GM21717 (cell line): ENCODE data around the gene ZFP36.

Experiments used
- ATAC-seq: cut with Tn5 transposase; IDR thresholded peaks from one replicate; pipeline ENCODE4 v1.9.1; 2021; ENCODE audit warnings: mild to moderate bottlenecking, moderate library complexity; ENCODE audit not compliant: unreplicated experiment

ZFP36 gene

DNA sequence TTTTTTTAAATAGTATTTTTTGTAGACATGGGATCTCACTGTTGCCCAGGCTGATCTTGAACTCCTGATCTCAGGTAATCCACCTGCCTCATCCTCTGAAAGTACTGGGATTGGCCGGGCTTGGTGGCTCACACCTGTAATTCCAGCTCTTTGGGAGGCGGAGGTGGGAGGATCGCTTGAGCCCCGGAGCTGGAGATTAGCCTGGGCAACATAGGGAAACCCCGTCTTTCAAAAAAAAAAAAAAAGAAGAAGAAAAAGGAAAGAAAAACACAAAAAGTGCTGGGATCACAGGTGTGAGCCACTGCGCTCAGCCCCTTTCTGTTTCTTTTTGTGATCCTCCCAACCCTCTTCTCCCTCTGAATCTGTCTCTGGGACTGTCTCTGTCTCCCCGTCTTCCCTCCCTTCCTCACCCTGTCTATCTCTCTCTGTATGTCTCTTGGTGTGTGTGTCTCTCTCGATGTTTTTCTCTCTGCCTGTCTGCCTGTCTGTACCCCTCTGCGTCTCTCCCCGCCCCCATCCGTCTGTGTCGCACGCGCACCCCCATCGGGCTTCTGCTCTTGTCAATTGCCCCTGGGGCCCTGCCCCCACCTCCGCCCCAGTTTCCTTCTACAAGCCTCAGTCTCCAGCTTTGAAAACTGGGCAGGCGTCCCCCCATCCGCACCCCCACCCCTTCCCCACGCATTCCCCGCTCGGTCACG, 540 bp upstream of the ZFP36 start:
- no peak for ATAC-seq

DNA sequence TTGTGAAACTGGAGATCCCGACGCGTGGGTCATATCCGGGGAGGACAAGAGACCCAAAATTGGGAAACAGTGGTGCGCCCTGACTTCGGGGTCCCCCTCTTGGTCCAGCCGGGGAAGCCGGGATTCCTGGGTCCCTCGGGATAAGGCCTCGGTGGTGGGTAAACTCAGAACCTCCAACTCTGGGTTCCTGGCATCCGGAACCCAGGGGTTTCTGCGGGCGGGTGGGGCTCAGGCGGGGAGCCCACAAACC, 688 bp downstream of the ZFP36 start:
- no peak for ATAC-seq

DNA sequence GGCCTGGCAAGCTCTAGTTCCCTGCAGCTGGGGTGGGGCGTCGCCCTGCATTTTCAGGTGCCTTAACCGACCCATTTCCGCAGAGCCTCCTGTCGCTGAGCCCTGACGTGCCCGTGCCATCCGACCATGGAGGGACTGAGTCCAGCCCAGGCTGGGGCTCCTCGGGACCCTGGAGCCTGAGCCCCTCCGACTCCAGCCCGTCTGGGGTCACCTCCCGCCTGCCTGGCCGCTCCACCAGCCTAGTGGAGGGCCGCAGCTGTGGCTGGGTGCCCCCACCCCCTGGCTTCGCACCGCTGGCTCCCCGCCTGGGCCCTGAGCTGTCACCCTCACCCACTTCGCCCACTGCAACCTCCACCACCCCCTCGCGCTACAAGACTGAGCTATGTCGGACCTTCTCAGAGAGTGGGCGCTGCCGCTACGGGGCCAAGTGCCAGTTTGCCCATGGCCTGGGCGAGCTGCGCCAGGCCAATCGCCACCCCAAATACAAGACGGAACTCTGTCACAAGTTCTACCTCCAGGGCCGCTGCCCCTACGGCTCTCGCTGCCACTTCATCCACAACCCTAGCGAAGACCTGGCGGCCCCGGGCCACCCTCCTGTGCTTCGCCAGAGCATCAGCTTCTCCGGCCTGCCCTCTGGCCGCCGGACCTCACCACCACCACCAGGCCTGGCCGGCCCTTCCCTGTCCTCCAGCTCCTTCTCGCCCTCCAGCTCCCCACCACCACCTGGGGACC, 1.2 kb downstream of the ZFP36 start:
- ATAC-seq = no peak

DNA sequence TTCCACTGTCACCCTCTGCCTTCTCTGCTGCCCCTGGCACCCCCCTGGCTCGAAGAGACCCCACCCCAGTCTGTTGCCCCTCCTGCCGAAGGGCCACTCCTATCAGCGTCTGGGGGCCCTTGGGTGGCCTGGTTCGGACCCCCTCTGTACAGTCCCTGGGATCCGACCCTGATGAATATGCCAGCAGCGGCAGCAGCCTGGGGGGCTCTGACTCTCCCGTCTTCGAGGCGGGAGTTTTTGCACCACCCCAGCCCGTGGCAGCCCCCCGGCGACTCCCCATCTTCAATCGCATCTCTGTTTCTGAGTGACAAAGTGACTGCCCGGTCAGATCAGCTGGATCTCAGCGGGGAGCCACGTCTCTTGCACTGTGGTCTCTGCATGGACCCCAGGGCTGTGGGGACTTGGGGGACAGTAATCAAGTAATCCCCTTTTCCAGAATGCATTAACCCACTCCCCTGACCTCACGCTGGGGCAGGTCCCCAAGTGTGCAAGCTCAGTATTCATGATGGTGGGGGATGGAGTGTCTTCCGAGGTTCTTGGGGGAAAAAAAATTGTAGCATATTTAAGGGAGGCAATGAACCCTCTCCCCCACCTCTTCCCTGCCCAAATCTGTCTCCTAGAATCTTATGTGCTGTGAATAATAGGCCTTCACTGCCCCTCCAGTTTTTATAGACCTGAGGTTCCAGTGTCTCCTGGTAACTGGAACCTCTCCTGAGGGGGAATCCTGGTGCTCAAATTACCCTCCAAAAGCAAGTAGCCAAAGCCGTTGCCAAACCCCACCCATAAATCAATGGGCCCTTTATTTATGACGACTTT, 2.0 kb downstream of the ZFP36 start:
- ATAC-seq = no peak

DNA sequence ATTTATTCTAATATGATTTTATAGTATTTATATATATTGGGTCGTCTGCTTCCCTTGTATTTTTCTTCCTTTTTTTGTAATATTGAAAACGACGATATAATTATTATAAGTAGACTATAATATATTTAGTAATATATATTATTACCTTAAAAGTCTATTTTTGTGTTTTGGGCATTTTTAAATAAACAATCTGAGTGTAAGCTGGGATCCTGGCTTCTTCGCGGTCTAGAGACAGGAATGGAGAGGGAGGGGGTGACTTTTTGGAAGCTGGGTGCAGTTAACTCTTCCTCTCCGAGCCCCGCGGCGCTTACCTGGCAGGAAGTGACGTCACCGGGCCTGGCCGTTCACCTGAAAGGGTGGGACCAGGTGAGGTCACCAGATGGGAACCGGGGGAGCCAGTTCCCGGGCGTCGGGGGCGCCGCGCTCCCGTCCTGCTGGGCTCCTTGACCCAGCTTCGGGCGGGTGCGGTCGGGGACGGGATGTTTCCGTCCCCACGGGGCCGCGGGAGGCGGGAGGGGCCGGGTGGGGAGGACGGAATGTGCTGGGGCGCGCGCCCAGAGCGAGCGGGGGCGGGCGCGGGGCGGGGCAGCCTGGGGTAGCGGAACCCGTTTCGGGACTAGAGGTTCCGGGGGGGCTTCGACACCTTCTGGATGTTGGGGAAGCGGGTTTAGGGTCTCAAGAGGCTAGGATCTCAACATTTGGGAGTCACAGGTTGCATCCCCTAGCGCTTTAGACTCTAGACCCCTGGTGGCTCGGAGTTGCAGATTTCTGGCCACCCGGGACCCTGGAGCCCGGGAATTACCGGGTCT, 2.8 kb downstream of the ZFP36 start:
- ATAC-seq = peak; percentile 0

DNA sequence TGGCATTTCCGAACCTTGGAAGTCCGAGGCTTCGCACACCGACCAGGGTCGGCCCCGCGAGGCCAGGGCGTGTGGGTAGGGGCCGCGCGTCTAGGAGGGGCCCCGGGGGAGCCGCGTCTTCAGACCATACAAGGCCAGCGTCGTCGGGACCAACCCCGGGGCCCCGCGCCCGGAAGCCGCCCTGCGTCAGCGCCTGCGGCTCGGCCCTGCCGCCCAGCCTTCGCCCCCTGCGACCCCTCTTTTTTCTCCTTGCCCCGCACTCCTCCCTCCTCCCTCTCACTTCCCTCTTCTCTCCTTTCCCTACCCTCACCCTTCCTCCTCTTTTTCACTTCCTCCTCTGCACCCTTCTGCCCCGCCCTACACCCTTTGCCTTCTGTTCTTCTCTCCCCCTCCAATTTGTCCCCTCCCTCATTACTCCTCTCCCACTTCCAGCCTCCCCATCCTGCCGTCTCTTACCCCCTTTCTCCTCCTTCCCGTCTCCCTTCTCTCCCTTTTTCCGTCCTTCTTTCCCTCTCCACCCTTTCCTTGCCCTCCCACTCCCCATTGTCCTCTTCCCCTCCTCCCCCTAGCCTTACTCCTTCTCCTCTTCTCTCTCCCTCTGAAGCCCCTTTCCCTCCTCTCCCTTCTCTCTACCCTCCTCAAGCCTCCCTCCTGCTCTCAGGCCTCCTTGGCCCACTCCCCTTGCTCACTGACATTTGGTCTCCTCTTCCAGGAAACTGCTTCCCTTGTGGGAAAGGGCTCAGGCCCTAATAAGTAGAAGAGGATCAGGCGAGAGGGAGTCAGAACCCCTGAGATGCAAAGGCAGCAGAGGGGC, 3.6 kb downstream of the ZFP36 start:
- ATAC-seq = peak; percentile 16

DNA sequence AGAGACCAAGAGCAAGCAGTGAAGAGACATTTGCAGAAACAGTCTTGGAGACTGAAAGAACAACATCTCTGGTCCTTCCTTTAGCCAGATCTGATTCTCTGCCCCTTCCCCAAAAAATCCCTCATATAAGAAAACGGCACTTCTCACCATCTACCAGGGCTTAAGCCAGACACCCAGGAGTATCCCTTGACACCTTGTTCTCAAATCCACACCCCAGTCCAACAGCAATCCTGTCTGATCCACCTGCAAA, 4.1 kb downstream of the ZFP36 start:
- no peak for ATAC-seq

DNA sequence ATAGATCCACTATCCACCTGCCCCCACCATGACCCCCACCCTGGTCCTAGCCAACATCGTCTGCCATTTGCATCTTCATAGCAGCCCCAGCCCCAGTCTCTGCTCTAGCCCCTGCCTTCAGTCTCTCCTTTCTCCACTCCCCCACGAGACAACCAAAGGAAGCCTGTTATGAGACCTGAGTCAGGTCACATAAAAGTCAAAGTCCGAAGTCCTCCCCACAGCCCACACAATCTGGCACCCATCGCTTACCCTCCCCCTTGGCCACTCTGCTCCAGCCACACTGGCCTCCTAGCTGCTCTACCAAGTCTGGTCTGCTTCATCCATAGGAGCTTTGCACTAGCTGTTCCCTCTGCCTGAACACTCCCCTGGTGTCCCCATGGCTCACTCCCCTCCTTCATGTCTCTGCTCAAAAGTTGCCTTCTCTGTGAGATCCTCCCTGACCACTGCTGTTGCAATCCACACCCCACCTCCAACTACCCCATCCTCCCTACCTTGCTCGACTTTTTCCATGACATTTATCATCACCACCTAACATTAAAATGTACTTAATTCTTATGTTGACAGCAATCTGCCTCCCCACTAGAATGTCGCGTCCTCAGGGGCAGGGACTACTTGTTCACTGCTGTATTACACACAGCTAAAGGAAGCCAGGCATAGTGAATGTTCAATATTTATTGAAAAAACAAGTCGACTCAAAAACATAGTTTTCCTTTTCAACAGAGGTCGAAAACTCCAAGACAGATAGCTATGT, 4.6 kb downstream of the ZFP36 start:
- no peak for ATAC-seq

DNA sequence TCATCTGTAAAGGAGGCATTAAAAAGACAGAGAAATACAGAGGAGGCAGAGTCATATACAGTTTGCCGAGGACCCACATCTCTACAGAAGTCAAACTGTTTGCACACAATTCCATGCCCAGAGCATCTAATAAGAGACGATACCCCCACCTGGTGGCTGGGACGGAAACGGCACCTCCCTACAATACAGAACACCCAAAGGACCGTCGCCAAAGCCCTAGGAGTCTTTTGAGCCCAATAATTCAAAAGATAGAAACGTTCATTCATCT, 5.1 kb downstream of the ZFP36 start:
- peak; percentile 10 for ATAC-seq

DNA sequence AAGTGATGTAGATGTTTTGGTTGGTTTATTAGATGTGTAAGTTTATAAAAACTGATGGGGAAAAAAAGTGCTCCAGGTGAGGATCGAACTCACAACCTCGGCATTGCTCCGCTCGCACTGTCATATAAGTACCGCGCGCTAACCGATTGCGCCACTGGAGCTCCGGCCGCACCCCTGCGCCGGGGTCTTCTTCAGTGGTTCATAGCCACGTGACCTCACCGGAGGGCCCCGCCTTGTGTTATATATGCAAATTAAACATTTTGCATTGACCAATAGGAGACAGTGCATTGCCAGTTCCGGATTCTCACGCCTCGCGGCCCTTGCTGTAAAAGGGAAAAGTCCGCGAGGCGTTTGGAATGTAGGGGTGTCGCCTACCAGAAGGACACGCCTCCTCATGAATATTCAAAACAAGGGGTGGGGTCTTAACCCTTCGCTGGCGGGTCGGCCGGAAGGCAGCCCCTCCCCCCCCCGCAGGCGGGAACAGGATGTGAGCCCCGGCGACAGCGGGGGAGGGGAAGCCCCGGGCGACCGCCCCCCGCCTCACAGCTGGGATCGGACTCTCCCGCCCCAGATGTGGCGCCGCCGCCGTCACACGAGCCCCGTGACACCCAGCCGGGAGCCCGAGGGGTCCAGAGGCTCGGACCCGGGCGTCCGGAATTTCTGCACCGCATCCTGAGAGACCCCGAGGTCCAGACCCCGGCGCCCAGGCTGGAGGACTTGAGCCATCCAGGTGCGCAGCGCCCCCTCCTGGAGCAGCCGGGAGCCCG, 5.6 kb downstream of the ZFP36 start, which contains the start of gene PLEKHG2:
Gene PLEKHG2 (plus strand): TSS at position 570 of the 767 bp plus-strand sequence. CDS start 1,418 bp downstream, outside the sequence.
- peak; percentile 33 for ATAC-seq

DNA sequence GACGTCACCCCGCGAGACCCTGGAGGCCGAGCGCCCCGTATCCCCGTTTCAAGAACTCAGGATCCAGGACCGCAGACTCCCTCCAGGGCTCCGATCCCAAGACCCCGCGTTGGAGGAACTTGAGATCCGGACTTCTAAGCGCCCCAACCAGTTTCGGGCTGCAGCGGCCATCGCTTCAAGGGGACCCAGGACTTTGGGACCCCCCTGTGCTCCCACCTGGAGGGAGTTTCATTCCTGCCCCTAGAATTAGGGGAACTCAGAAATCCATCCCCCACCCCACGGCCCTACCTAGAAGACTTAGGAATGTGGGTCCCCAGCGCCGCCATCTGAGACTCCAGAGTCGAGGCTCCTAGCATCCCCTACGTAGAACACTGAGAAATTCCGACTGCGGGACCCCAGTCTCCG, 6.2 kb downstream of the ZFP36 start:
- no peak for ATAC-seq

DNA sequence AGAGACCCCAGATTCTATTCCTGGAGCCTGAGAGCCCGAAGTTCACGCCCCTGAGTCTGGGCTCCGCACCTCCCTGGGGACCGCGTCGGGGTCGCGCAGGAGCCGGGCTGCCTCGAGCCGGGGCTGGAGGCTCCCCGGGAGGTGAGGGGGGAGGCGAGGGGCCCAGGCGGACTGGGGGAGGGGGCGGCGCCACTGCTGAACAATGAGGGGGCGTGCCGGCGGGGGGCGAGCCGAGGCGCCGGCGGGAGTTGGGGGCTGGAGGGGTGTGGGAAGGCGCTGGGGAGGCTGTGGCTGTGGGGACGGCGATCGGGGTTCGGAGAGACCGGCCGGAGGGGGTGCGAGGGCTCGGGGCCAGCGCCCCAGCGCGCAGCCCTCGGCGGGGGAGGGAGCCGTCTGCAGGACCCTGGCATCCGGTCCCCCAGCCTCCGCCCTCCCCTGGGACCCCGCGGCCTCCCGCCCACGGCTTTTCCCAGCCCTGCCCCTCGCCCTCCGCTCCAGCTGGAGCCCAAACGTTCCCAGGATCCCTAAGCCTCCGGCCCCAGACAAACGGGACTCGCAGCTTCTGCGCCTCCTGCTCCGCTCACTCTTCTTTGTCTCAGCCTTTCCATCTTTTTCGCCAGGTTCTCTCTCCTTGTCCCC, 6.7 kb downstream of the ZFP36 start:
- no peak for ATAC-seq

DNA sequence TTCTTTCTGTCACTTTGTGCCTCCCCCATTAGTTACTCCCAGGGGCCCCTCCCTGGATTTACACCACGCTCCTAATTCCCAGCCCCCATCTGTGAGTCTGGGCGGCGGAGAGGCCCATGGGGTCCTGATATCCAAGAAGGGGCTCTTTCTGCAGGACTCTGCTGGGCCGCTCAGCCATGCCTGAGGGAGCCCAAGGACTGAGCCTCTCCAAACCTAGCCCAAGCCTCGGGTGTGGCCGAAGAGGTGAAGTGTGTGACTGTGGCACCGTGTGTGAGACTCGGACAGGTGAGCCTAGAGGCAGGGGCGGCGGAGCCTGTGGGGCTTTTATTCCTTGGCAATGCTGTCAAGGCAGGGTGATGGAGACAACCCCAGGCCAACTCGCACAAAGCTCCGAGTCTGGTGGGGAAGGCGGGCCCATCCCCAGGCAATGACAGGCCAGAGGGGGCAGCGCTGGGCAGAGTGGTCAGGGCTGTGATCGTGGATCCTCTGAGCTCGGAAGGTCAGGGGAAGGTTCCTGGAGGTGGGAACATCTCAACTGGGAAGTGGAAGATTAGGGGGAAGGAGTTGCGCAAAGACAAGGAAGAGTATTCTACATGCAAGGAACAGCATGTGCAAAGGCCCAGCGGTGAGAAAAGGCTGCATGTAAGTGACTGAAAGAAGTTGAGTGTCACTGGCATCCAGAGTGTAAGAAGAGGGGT, 7.4 kb downstream of the ZFP36 start:
- no peak for ATAC-seq

DNA sequence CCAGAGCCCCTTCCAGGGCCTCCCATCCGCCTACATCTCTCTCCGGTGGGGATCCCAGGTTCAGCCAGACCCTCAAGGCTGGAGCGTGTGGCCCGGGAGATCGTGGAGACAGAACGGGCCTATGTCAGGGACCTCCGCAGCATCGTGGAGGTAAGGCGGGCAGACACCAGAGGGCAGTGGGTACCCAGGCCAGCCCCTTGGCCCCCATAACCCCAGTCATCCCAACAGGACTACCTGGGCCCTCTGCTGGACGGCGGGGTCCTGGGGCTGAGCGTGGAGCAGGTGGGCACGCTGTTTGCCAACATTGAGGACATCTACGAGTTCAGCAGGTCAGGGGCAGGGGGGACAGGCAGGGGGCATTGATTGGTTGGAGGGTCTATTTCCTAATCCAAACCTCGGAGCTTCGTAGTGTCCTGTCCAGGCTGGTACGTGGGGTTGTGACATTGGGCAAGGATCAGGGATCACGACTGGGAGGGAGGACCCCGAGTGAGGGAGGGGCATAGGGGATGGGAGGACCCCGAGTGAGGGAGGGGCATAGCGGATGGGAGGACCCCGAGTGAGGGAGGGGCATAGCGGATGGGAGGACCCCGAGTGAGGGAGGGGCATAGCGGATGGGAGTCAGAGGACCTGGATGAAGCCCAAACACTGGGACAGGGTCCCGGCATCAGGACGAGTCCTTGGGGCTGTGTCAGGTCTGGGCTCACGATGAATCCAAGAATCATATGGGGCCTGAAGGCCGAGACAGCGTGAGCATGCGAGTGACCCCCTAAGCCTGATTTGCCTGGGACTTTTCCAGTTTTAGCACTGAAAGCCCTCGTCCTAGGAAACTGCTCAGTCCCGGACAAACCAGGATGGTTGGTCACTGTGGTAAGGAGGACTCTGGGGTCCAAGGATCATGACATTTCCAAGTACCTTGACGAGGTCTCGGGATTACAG, 8.7 kb downstream of the ZFP36 start:
- no peak for ATAC-seq

DNA sequence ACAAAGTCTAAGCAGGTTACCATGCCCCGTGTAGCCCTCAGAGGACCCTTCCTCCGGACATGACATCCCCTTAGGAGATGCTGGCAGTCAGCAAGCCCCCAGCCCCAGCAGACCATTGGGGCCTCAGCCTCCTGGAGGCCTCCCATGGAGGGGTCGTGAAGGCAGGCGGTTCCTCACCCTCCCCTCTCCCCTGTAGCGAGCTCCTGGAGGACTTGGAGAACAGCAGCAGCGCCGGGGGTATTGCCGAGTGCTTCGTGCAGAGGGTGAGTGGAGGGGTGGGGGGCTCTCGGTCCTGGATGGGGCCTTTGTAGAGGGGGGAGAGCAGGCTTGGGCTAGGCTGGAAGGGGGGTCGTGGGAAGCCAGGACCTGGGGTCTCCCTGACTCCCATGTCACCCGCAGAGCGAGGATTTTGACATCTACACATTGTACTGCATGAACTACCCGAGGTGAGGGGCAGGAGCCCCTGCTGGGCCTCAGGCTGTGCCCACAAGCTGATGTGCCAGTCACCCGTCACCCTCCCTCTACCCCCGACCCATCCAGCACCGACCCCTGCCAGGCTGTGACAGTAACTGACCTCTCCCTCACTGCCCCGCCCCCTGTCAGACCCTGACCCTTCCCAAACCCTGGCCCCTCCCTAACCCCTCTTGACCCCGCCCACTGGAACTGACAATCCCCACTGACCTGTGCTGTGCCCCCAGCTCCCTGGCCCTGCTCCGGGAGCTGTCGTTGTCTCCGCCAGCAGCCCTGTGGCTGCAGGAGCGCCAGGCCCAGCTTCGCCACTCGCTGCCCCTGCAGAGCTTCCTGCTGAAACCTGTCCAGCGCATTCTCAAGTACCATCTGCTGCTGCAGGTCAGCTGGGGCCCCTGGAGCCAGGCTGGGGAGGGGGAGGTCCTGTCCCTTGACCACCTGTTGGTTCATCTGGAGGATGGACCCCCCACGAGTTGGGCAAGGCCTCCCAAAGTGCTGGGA, 9.8 kb downstream of the ZFP36 start:
- ATAC-seq = no peak
